WTC11 (cell line): ENCODE results near the gene B3GALNT2. TPM values are rescaled to one million over a fixed set of nuclear protein-coding genes. Genes with fewer than 3 reads are reported as not detected.
A peak's percentile ranks its signal among the peaks of the same experiment; 100 is the strongest.

Source experiments
- ATAC-seq: fragments of 200-7000 bp; cut with Tn5 transposase; 2 replicates; pipeline ENCODE4 v1.10.0; 2021; ENCODE audit warnings: mild to moderate bottlenecking, moderate library complexity
- CTCF ChIA-PET: fragments of 300-600 bp; sonication (Branson Sonifier 250); formaldehyde crosslinking; loops from one replicate; lab custom pipeline; 2021; ENCODE audit warnings: antibody characterized with exemption; lab: Charles Lee
- POLR2A ChIA-PET: fragments of 350-600 bp; sonication (Branson Sonifier 250); formaldehyde crosslinking; loops from one replicate; lab custom pipeline; 2021; ENCODE audit warnings: antibody characterized with exemption; lab: Charles Lee
- DNase-seq: peaks from one replicate; pipeline ENCODE4 v3.0.0; 2021; ENCODE audit warnings: low spot score
- H3K27ac Mint-ChIP-seq: 2 replicates; pipeline ENCODE4 v1.8.0; 2021; ENCODE audit warnings: mixed read lengths
- H3K27me3 Mint-ChIP-seq: 2 replicates; pipeline ENCODE4 v1.8.0; 2021; ENCODE audit warnings: low read depth, mild to moderate bottlenecking, moderate library complexity, mixed read lengths
- H3K36me3 Mint-ChIP-seq: 2 replicates; pipeline ENCODE4 v1.8.0; 2021; ENCODE audit warnings: mixed read lengths
- H3K4me1 Mint-ChIP-seq: 2 replicates; pipeline ENCODE4 v1.8.0; 2022; ENCODE audit warnings: mixed read lengths
- H3K4me3 Mint-ChIP-seq: 2 replicates; pipeline ENCODE4 v1.8.0; 2021; ENCODE audit warnings: mild to moderate bottlenecking, moderate library complexity, mixed read lengths
- H3K9me3 Mint-ChIP-seq: 2 replicates; pipeline ENCODE4 v1.8.0; 2021; ENCODE audit warnings: mixed read lengths
- ARID4B ChIP-seq: sonication (generic); formaldehyde crosslinking; IDR thresholded peaks from 2 replicates; pipeline ENCODE4 v1.8.0; 2023; ENCODE audit warnings: missing genetic modification reagents, mild to moderate bottlenecking, borderline replicate concordance
- ATF2 ChIP-seq: sonication (generic); formaldehyde crosslinking; IDR thresholded peaks from 2 replicates; pipeline ENCODE4 v1.8.1; 2022; ENCODE audit warnings: low read depth, missing genetic modification reagents, borderline replicate concordance
- CBFB ChIP-seq: sonication (generic); formaldehyde crosslinking; IDR thresholded peaks from 2 replicates; pipeline ENCODE4 v1.8.1; 2022; ENCODE audit warnings: mild to moderate bottlenecking, low read depth, missing genetic modification reagents
- CDX4 ChIP-seq: fragments of 250-450 bp; sonication (Bioruptor Pico); IDR thresholded peaks from 2 replicates; pipeline ENCODE4 v1.9.0; 2021; ENCODE audit warnings: moderate library complexity, mild to moderate bottlenecking, inconsistent platforms, borderline replicate concordance
- EMX1 ChIP-seq: fragments of 250-450 bp; sonication (Bioruptor Pico); IDR thresholded peaks from 2 replicates; pipeline ENCODE4 v1.8.0; 2021; ENCODE audit warnings: mild to moderate bottlenecking
- NFATC4 ChIP-seq: fragments of 250-450 bp; sonication (Bioruptor Pico); IDR thresholded peaks from 2 replicates; pipeline ENCODE4 v1.9.0; 2021; ENCODE audit warnings: mild to moderate bottlenecking
- SMAD4 ChIP-seq: sonication (generic); formaldehyde crosslinking; IDR thresholded peaks from 2 replicates; pipeline ENCODE4 v1.8.0; 2022; ENCODE audit warnings: mild to moderate bottlenecking, missing genetic modification reagents
- STAT6 ChIP-seq: sonication (generic); formaldehyde crosslinking; conservative IDR thresholded peaks from 2 replicates; pipeline ENCODE4 v1.8.1; 2023; ENCODE audit warnings: mild to moderate bottlenecking, low read depth, missing genetic modification reagents, moderate library complexity
- TEAD1 ChIP-seq: sonication (generic); formaldehyde crosslinking; IDR thresholded peaks from 2 replicates; pipeline ENCODE4 v1.8.0; 2022; ENCODE audit warnings: mild to moderate bottlenecking, missing genetic modification reagents
- TEAD4 ChIP-seq: sonication (generic); formaldehyde crosslinking; IDR thresholded peaks from 2 replicates; pipeline ENCODE4 v1.8.0; 2022; ENCODE audit warnings: mild to moderate bottlenecking, missing genetic modification reagents
- ZNF121 ChIP-seq: sonication (generic); formaldehyde crosslinking; IDR thresholded peaks from 2 replicates; pipeline ENCODE4 v1.8.0; 2023; ENCODE audit warnings: missing genetic modification reagents
- ZNF232 ChIP-seq: sonication (generic); formaldehyde crosslinking; IDR thresholded peaks from 2 replicates; pipeline ENCODE4 v1.8.0; 2022; ENCODE audit warnings: mild to moderate bottlenecking, missing genetic modification reagents
- total RNA-seq: library from RNA; stranded (reverse); gene quantifications from 3 replicates; pipeline ENCODE4 v1.2.3, GENCODE V29; 2021

Gene B3GALNT2
- total RNA-seq, 1 experiment from 2014 or later: 41.7 TPM

- Mint-ChIP-seq H3K9me3 (no peaks in the 10 kb centered on the region), H3K36me3 (peaks cover 31% of the 10 kb centered on the region), H3K27me3 (no peaks in the 10 kb centered on the region), H3K4me1 (no peaks in the 10 kb centered on the region; the same call in 1 of the 2 replicates), H3K4me3 (no peak overlapping the region), H3K27ac (no peak overlapping the region)
- ChIA-PET POLR2A (no interaction called here), CTCF (no interaction called here)
- DNase-seq (no peak), ATAC-seq (no peak)
- no peak for TF ChIP-seq STAT6 (CRISPR knock-in tag)
- no peak for TF ChIP-seq ARID4B (CRISPR knock-in tag)
- TF ChIP-seq SMAD4 (CRISPR knock-in tag): no peak
- no peak for TF ChIP-seq EMX1 (CRISPR knock-in tag)
Observed at GRCh38 chr1:235455823-235456222, 48.4 kb downstream of the B3GALNT2 start.

GRCh38 chr1:235455097-235455496 lies 49.2 kb downstream of the B3GALNT2 start:
- ATAC-seq: no peak
- Mint-ChIP-seq H3K9me3 (no peaks in the 10 kb centered on the region), H3K36me3 (peaks cover 38% of the 10 kb centered on the region), H3K27me3 (no peaks in the 10 kb centered on the region), H3K4me3 (no peak overlapping the region)
- CTCF ChIA-PET: interaction anchor here (0.6 kb wide), 1 partner anchor 505 kb away, joined by 6 read pairs; no protein-coding TSS in a partner anchor
- POLR2A ChIA-PET: no interaction called here
- DNase-seq: no peak
- TF ChIP-seq STAT6 (CRISPR knock-in tag) (no peak), ZNF121 (CRISPR knock-in tag) (peak; percentile 4; the same call in 1 of the 2 replicates)
- TF ChIP-seq, all 79 proteins: peak for 1
- Mint-ChIP-seq H3K27ac (no peak overlapping the region), H3K4me1 (no peaks in the 10 kb centered on the region; the same call in 1 of the 2 replicates)

- Mint-ChIP-seq H3K27ac (no peak overlapping the region), H3K27me3 (no peaks in the 10 kb centered on the region), H3K9me3 (no peaks in the 10 kb centered on the region), H3K36me3 (peaks cover 47% of the 10 kb centered on the region), H3K4me3 (no peak overlapping the region), H3K4me1 (no peaks in the 10 kb centered on the region; the same call in 1 of the 2 replicates)
- POLR2A ChIA-PET: no interaction called here
- no peak for ATAC-seq
- no peak for DNase-seq
- CTCF ChIA-PET: interaction anchor here (0.6 to 1.6 kb wide), 3 partner anchors 14 to 51 kb away, joined by 4 read pairs; partner anchors contain the start of gene B3GALNT2
- TF ChIP-seq CBFB (CRISPR knock-in tag) (no peak), CDX4 (CRISPR knock-in tag) (no peak), NFATC4 (CRISPR knock-in tag) (no peak), ARID4B (CRISPR knock-in tag) (no peak), ZNF232 (CRISPR knock-in tag) (no peak), ATF2 (CRISPR knock-in tag) (no peak), TEAD4 (no peak), TEAD1 (no peak)
Observed at GRCh38 chr1:235454021-235454420, 50.2 kb downstream of the B3GALNT2 start.
